LNCAP (cell line): ENCODE results near the gene BCAS1.

Experiments
- TF ChIP-seq, protein P1 (sequence below): fragments of 450-650 bp; IDR thresholded peaks from 2 replicates; pipeline ENCODE4 v1.5.1; 2017; ENCODE audit warnings: mild to moderate bottlenecking

BCAS1 gene

DNA sequence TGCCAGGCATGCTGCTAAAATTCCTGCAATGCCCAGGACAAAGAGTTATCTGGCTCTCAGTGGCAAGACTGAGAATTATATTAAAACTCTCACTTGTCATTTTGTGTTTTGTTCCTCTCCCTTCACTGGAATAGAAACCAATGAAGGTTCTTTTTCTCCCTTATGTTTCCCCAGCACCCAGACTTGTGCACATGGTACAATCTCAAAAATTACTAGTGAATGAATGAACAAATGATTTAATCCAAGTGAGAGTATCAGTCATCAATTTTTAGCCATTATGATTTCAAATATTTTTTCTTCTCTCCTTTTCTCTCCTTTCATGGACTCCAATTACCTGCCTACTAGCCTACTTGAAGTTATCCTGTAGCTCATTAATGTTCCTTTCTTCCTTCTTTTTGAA is 70.1 kb downstream of the BCAS1 start:
- TF ChIP-seq, protein P1, sequence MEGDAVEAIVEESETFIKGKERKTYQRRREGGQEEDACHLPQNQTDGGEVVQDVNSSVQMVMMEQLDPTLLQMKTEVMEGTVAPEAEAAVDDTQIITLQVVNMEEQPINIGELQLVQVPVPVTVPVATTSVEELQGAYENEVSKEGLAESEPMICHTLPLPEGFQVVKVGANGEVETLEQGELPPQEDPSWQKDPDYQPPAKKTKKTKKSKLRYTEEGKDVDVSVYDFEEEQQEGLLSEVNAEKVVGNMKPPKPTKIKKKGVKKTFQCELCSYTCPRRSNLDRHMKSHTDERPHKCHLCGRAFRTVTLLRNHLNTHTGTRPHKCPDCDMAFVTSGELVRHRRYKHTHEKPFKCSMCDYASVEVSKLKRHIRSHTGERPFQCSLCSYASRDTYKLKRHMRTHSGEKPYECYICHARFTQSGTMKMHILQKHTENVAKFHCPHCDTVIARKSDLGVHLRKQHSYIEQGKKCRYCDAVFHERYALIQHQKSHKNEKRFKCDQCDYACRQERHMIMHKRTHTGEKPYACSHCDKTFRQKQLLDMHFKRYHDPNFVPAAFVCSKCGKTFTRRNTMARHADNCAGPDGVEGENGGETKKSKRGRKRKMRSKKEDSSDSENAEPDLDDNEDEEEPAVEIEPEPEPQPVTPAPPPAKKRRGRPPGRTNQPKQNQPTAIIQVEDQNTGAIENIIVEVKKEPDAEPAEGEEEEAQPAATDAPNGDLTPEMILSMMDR = no peak

DNA sequence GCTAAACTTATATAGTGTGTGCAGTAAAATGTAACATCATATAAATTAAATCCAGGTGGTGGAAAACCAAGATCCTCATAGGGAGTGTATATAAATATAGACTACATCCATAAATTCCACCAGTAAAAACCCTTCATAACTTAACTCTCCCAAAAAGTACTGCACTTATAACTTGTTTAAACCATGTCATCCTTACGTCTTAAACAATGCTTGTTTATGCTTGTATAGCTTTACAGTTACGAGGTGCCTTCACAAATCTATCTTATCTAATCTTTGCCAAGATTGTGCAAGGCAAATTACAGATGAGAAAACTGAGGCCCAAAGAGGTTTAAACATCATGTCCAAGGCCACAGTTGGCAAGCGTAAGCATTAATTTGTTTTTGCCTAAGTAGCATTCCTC is 71.3 kb downstream of the BCAS1 start:
- TF ChIP-seq, protein P1 = no peak

DNA sequence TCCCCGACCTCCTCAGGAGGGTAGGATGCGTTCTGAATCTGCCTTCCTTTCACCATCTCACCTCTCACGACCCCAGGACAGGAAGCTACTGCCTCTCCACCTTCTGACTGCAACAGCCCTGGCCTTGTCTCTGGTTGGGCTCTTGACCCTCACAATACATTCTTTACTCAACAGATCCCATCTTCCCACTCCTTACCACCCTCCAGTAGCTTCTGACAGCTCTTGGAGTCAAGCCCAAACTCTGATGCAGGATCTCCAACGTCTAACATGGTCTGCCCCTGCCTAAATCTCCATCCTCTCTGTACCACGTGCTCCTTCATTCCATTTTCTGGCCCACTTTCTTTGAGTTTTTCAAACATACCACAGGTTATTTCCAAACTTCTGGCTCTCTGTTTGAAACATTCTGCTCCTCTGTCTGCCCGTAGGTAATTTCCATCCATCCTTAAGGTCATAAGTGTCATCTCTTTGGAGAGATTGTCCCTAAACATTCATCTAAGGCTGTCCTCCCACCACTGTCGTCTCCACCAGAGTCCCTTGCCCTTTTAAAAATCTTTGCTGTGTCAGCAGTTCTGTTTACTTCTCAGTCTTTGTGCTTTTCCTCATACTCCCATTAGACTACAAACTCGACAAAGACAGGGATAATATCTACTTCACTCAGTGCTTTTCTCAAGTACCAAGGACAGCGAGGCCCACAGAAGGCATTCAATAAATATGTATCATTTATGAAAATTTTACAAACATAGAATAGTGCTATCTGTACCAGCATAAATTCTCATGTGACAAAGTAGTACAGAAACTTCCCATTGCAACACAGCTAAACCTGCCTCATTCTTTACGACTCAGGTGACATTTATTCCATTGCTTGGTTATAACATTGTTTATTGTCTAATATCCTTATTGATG is 73.6 kb downstream of the BCAS1 start:
- TF ChIP-seq, protein P1 = no peak

DNA sequence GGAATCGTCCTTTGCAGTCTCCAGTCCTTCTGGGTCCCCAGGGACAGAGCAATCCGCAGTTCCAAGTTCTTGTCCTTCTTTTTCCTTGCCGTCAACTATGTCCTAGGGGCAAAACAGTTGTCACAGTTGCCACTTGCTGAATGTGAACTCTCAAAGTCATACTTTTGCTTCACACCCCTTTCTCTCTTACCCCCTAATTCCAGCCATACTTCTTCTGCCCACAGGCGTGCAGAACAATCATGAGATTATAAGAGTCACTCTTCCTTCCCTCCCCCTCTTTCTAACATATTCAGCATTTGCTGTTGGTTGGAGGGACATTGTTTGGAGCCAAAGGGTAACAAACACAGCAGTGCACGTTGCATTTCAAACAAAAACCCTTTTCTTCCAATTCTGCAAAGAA is 74.4 kb downstream of the BCAS1 start:
- TF ChIP-seq, protein P1 = no peak

DNA sequence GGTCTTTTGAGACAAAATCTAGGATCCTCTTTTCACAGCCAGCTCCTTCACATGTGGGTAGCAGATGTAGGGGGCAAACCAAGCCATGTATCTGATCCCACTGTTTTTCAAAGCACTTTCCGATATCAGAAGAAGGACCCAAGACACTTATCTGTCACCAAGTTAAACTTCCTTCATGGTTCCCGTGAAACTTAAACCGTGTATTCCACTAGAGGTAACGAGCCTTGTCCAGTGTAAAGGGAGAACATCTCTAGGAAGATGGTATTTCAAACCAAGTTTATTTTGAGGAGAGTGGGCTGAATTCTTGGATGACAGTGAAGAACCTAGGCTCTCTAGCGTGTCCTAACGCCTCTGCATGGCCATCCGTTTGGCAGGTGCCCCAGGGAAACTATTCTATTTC is 76.3 kb downstream of the BCAS1 start:
- TF ChIP-seq, protein P1 = no peak

DNA sequence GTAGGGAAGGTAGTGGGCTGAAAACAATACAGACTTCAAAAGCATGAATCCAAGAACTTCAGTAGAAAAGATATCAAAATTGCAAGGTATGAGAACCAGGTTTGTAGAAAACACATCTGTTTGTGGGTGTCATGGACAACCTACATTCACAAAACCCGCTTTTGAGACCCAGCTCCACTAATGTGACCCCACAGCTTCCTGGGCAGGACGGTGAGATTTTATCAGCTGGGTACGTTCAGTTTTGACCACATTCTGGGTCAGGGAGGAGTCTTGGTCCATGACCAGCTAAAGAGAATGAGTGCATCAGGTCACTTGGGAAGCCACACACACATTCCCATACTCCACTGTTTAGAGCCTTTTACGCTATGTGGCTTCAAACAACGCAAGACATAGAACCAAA is 77.1 kb downstream of the BCAS1 start:
- TF ChIP-seq, protein P1 = no peak

DNA sequence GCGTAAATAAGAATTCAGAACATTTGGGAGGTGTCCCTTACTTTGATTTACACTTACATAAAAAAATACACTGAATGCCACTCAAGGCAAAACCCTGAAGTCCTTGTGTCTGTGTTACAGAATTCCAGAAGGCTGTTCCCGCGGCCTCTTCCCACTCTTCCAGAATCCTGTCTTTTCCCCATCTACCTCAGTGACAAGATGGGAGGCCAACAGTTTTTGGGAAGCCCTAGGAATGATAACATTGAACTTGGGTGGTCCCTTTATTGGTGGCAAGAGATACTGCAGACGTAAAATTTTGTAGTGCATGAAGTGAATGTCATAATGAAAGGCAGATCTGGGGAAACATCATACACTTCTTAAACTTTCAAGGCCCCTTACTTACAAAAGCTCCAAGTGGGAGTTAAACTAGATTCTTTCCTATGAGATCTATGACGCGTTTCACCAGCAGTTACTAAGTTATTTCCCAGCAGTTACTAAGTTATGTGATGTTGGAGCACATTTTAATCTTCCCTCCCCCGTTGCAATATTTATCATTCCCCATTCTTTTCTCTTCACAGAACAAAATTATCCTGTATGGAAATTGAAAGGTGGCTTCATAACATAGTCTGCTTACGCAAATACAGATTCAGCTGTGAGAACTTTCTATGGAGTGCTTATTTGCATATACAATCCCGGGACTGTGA is 79.5 kb downstream of the BCAS1 start:
- TF ChIP-seq, protein P1 = no peak
